SK-N-MC (cell line): ENCODE data around the gene NISCH.

Experiments
- EZH2 ChIP-seq: fragments of 200-600 bp; sonication (generic); IDR thresholded peaks from one replicate; pipeline ENCODE4 v1.6.1; 2017; ENCODE audit warnings: antibody characterized with exemption
- FOXP2 ChIP-seq: optimal IDR thresholded peaks from 2 replicates; pipeline ENCODE3; 2011; ENCODE audit warnings: mild to moderate bottlenecking, moderate library complexity; ENCODE audit not compliant: insufficient read depth; ENCODE audit errors: extremely low read length, control extremely low read depth
- POLR2AphosphoS5 ChIP-seq: IDR thresholded peaks from 2 replicates; pipeline ENCODE4 v1.6.1; 2012; ENCODE audit warnings: mild to moderate bottlenecking, low read depth, low read length, borderline replicate concordance

- no peak for TF ChIP-seq EZH2
- no peak for TF ChIP-seq POLR2AphosphoS5
- no peak for TF ChIP-seq FOXP2
These were observed 27.0 kb upstream of the NISCH start for GRCh38 chr3:52428151-52429005.
